Endothelial cell of umbilical vein (primary cell): ENCODE measurements around the gene PPP2R5B. TPM values are rescaled to one million over a fixed set of nuclear protein-coding genes. Genes with fewer than 3 reads are reported as not detected.

Experiments
- BruUV-seq: library from RNA; stranded (reverse); fragments of 400-500 nt; replicated peaks from 2 replicates; lab custom pipeline; 2021; lab: Mats Ljungman, UMichigan
- CTCF ChIA-PET: fragments of 300-600, 350-600 bp; sonication (Branson Sonifier 250); formaldehyde crosslinking; loops from one replicate; lab custom pipeline; 2021; ENCODE audit warnings: antibody characterized with exemption, inconsistent platforms; lab: Charles Lee
- POLR2A ChIA-PET: fragments of 300-600, 350-600 bp; sonication (Branson Sonifier 250); formaldehyde crosslinking; loops from one replicate; lab custom pipeline; 2021; ENCODE audit warnings: antibody characterized with exemption, inconsistent platforms; lab: Charles Lee
- DNase-seq: peaks from one replicate; pipeline ENCODE4 v3.0.0-alpha.2; 2011; ENCODE audit warnings: low read depth, low spot score
- FAIRE-seq: peaks from 2 replicates; lab custom pipeline; 2011; peaks lifted over from hg19 to GRCh38; lab: Jason Lieb, UNC
- H2AFZ ChIP-seq: 2 replicates; pipeline ENCODE4 v1.6.0; 2012; ENCODE audit warnings: low read depth, low read length, control low read depth, inconsistent platforms
- H3K27ac ChIP-seq: 2 replicates; pipeline ENCODE4 v1.5.1; 2011; ENCODE audit warnings: low read depth, mild to moderate bottlenecking, control low read depth, low read length, moderate library complexity; ENCODE audit not compliant: insufficient read depth
- H3K27me3 ChIP-seq, 2 experiments: 2 replicates each; pipeline versions ENCODE4 v1.6.0 to v1.6.1; 2011; ENCODE audit warnings: low read length in 2 of 2, mixed read lengths in 1 of 2; ENCODE audit not compliant: control insufficient read depth in 2 of 2, insufficient read depth in 2 of 2
- H3K36me3 ChIP-seq, 2 experiments: 2 replicates in 1 of 2; 3 replicates in 1 of 2; pipeline ENCODE4 v1.5.1; 2011; ENCODE audit warnings: low read length in 2 of 2, mild to moderate bottlenecking in 1 of 2, moderate library complexity in 1 of 2; ENCODE audit not compliant: control insufficient read depth in 2 of 2, insufficient read depth in 2 of 2; ENCODE audit errors: extremely low read depth in 1 of 2
- H3K4me1 ChIP-seq: 3 replicates; pipeline ENCODE4 v1.5.1; 2011; ENCODE audit warnings: mild to moderate bottlenecking, low read length; ENCODE audit not compliant: control insufficient read depth, insufficient read depth; ENCODE audit errors: extremely low read depth
- H3K4me2 ChIP-seq: 2 replicates; pipeline ENCODE4 v1.6.1; 2011; ENCODE audit warnings: low read length, control low read depth, mixed read lengths; ENCODE audit not compliant: insufficient read depth
- H3K4me3 ChIP-seq, 3 experiments: fragments of 200-600 bp in 1 of 3; sonication (generic), shearing (Covaris generic) in 1 of 3; replicated peaks in 1 of 3; 2 replicates each; pipeline ENCODE4 v1.5.1; 2011 to 2016; ENCODE audit warnings: control low read depth in 3 of 3, low read length in 3 of 3, mild to moderate bottlenecking in 2 of 3, inconsistent platforms in 1 of 3, low read depth in 1 of 3, moderate library complexity in 1 of 3; ENCODE audit not compliant: insufficient read depth in 1 of 3
- H3K79me2 ChIP-seq: 2 replicates; pipeline ENCODE4 v1.6.0; 2012; ENCODE audit warnings: low read length, inconsistent platforms; ENCODE audit not compliant: control insufficient read depth, insufficient read depth
- H3K9ac ChIP-seq: replicated peaks from 2 replicates; pipeline ENCODE3; 2011; ENCODE audit warnings: low read length, control low read depth; ENCODE audit not compliant: insufficient read depth; ENCODE audit errors: extremely low read depth
- H3K9me1 ChIP-seq: replicated peaks from 3 replicates; pipeline ENCODE4 v1.6.0; 2011; ENCODE audit warnings: mild to moderate bottlenecking, low read length; ENCODE audit not compliant: control insufficient read depth, insufficient read depth; ENCODE audit errors: extremely low read depth
- H3K9me3 ChIP-seq: replicated peaks from 2 replicates; pipeline ENCODE4 v1.5.1; 2012; ENCODE audit warnings: low read length, inconsistent platforms; ENCODE audit not compliant: control insufficient read depth, insufficient read depth
- H4K20me1 ChIP-seq: replicated peaks from 2 replicates; pipeline ENCODE3; 2011; ENCODE audit warnings: mild to moderate bottlenecking, low read length; ENCODE audit not compliant: control insufficient read depth, insufficient read depth; ENCODE audit errors: extremely low read depth
- EZH2 ChIP-seq: IDR thresholded peaks from 2 replicates; pipeline ENCODE4 v1.6.1; 2012; ENCODE audit warnings: borderline replicate concordance, low read depth, mild to moderate bottlenecking, moderate library complexity, low read length, inconsistent platforms; ENCODE audit not compliant: severe bottlenecking
- GATA2 ChIP-seq: IDR thresholded peaks from 2 replicates; pipeline ENCODE4 v1.7.0; 2011; ENCODE audit warnings: low read depth, mild to moderate bottlenecking, moderate library complexity, mixed read lengths, low read length; ENCODE audit not compliant: insufficient read length, insufficient read depth
- JUN ChIP-seq: IDR thresholded peaks from 2 replicates; pipeline ENCODE4 v1.6.1; 2011; ENCODE audit warnings: borderline replicate concordance, low read depth; ENCODE audit not compliant: insufficient read length, insufficient read depth
- MYC ChIP-seq: IDR thresholded peaks from one replicate; pipeline ENCODE4 v1.6.1; 2011; ENCODE audit warnings: mild to moderate bottlenecking, low read depth, low read length
- POLR2A ChIP-seq: IDR thresholded peaks from 2 replicates; pipeline ENCODE4 v1.6.1; 2012; ENCODE audit warnings: low read depth, mild to moderate bottlenecking, control low read depth, low read length
- POLR2AphosphoS5 ChIP-seq: IDR thresholded peaks from 2 replicates; pipeline ENCODE4 v1.6.1; 2012; ENCODE audit warnings: low read depth, mild to moderate bottlenecking, control low read depth, low read length, moderate library complexity; ENCODE audit not compliant: insufficient read depth
- dilution Hi-C: fragments of 300-500 bp; cut with MboI; formaldehyde crosslinking; loops from one replicate; pipeline ENCODE4 v1.15.0; 2019; ENCODE audit warnings: low sequenced_read_pairs; ENCODE audit not compliant: extremely low pct_ligation_motif_present
- intact Hi-C: fragments of 100-400 bp; cut with micrococcal nuclease; formaldehyde crosslinking; loops from one replicate; pipeline ENCODE4 v1.10.0; 2022
- polyA plus RNA-seq, 4 experiments: library from polyadenylated mRNA; depleted of rRNA in 3 of 4; stranded (reverse) in 3 of 4; unstranded in 1 of 4; fragments of >200 nt; gene quantifications; 2 replicates each; pipeline versions ENCODE4 v1.2.1 to v1.2.3, GENCODE V29; 2011 to 2012; ENCODE audit warnings: missing spikeins in 1 of 4
- total RNA-seq: library from RNA; stranded (reverse); gene quantifications from 2 replicates; pipeline ENCODE4 v1.2.3, GENCODE V29; 2021
- TF ChIP-seq, protein P1 (sequence below), 2 donors: IDR thresholded peaks; 1 replicate in 1 of 2; 2 replicates in 1 of 2; pipeline ENCODE4 v1.5.1; 2011; ENCODE audit warnings: low read length in 2 of 2, mild to moderate bottlenecking in 2 of 2, moderate library complexity in 2 of 2, control low read depth in 1 of 2, inconsistent platforms in 1 of 2, low read depth in 1 of 2; ENCODE audit not compliant: insufficient read depth in 1 of 2; ENCODE audit errors: extremely low read depth in 1 of 2
- TF ChIP-seq, protein P2 (sequence below): IDR thresholded peaks from 2 replicates; pipeline ENCODE4 v1.6.1; 2011; ENCODE audit not compliant: insufficient read depth, insufficient read length

PPP2R5B gene
- total and polyA plus RNA-seq, 2 donors (not counting 3 experiments of a cell fraction or from before 2014, with no cell fraction given): 17.6 to 17.8 TPM

DNA sequence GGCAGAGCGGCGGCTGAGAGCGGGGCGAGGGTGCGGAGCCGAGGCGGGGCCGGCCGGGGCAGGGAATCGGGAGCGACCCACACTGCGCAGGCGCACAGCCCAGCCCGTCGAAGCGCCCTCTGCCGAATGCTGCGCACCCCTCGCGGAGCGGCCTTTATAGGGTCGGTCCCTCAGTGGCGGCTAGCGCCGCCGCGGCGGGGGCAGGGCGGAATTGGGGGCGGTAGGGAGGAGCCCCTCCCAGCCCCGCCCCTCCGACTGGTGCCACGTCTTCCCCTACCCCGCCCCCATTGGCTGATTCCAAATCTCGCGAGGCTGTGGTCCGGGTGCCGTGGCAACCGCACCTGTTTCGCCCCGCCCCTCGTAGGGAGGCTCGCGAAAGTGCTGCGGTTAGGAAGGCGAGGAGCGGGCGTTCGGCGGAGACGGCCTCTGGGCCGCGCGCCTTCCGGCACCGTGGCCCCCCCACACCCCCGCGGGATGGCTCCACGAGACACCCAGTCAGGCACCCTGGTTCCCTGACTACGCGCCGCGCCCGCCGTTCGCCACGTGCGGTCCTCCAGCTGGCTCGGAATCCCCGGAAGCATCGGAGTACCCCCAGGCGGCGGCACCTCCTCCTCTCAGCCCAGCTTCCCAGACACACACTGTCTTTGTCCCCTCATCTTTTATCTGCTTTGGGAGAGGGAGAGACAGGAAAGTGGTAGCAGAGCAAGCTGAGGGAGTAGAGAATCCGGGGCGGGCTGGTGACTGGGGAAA is 45.8 kb upstream of the PPP2R5B start, which contains the start of gene EHD1:
EHD1 (minus strand) TSS at position 128 of the 750 bp plus-strand sequence. CDS start 157 bp downstream, outside the sequence.
- DNase-seq (peak; percentile 97), FAIRE-seq (peak; percentile 99)
- ChIA-PET POLR2A (interaction anchor here (0.6 to 3.9 kb wide), 12 partner anchors 10 to 188 kb away, joined by 3 to 45 read pairs (median 5); no protein-coding TSS in a partner anchor), CTCF (interaction anchor here (0.7 to 5.2 kb wide), 8 partner anchors 9 to 91 kb away, joined by 3 to 77 read pairs (median 12); partner anchors contain the start of gene PPP2R5B)
- Histone ChIP-seq H3K36me3 (peaks cover 0 to 3% of the 10 kb centered on the region in 2 experiments), H2AFZ (peak within 1 kb of the TSS; percentile 49), H3K4me3 (peak within 1 kb of the TSS; percentile 54 to 92 (median 74)), H3K4me2 (peak within 1 kb of the TSS; percentile 79), H3K9ac (peak within 1 kb of the TSS; percentile 91), H3K4me1 (peaks cover 22% of the 10 kb centered on the region), H4K20me1 (no peaks in the 10 kb centered on the region), H3K27ac (peak within 1 kb of the TSS; percentile 71), H3K79me2 (peaks cover 41% of the 10 kb centered on the region), H3K9me1 (no peaks in the 10 kb centered on the region), H3K27me3 (no peaks in the 10 kb centered on the region), H3K9me3 (no peaks in the 10 kb centered on the region)
- TF ChIP-seq MYC (peak; percentile 13), POLR2A (peak; percentile 99), EZH2 (no peak), POLR2AphosphoS5 (peak; percentile 100), JUN (no peak), GATA2 (no peak)
- TF ChIP-seq, protein P1, sequence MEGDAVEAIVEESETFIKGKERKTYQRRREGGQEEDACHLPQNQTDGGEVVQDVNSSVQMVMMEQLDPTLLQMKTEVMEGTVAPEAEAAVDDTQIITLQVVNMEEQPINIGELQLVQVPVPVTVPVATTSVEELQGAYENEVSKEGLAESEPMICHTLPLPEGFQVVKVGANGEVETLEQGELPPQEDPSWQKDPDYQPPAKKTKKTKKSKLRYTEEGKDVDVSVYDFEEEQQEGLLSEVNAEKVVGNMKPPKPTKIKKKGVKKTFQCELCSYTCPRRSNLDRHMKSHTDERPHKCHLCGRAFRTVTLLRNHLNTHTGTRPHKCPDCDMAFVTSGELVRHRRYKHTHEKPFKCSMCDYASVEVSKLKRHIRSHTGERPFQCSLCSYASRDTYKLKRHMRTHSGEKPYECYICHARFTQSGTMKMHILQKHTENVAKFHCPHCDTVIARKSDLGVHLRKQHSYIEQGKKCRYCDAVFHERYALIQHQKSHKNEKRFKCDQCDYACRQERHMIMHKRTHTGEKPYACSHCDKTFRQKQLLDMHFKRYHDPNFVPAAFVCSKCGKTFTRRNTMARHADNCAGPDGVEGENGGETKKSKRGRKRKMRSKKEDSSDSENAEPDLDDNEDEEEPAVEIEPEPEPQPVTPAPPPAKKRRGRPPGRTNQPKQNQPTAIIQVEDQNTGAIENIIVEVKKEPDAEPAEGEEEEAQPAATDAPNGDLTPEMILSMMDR (IDR thresholded peaks at IDR 0.05; ENCODE audit: extremely low read depth in 1 of 2, insufficient read depth in 1 of 2, low read depth in 1 of 2, low read length in 2 of 2): peak; percentile 42 to 74
- TF ChIP-seq, protein P2, sequence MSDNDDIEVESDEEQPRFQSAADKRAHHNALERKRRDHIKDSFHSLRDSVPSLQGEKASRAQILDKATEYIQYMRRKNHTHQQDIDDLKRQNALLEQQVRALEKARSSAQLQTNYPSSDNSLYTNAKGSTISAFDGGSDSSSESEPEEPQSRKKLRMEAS: no peak
- intact Hi-C loops (loop anchor here (1.0 kb wide), 5 partner anchors 9 to 39 kb away; partner anchors contain the start of gene ATG2A), dilution Hi-C loops (no loop called here)
- BruUV-seq: TSS peak; percentile 81
